ENCODE measurements around the gene CALN1.

GRCh38 chr7:72326365-72326764 lies 85.8 kb downstream of the CALN1 start:
- TF ChIP-seq CTCF (IDR thresholded peaks at IDR 0.05), result no peak
- TF ChIP-seq EP300 (IDR thresholded peaks at IDR 0.05), result no peak
